Right lobe of liver (tissue), 6 donors: Measurements from ENCODE around the gene OR13C3. TPM values are rescaled to one million over a fixed set of nuclear protein-coding genes. Genes with fewer than 3 reads are reported as not detected.

ENCODE experiments used
- ATAC-seq, 4 donors: fragments of 200-7000 bp; cut with Tn5 transposase; one replicate each; pipeline ENCODE4 v1.9.1; 2020; ENCODE audit warnings: mild to moderate bottlenecking in 4 of 4, moderate library complexity in 4 of 4
- DNase-seq, 3 donors: peaks; one replicate each; pipeline ENCODE4 v3.0.0-alpha.2; 2020
- H3K27ac ChIP-seq, 3 donors: fragments of 200-600 bp; one replicate each; pipeline ENCODE4 v1.8.0; 2022
- H3K27me3 ChIP-seq, 2 donors: fragments of 200-600 bp; one replicate each; pipeline ENCODE4 v1.8.0; 2022
- H3K36me3 ChIP-seq, 4 donors: fragments of 200-600 bp; sonication (generic) in 1 of 4; one replicate each; pipeline versions ENCODE4 v1.5.1 to v1.8.0; 2017 to 2022; ENCODE audit warnings: control low read depth in 1 of 4
- H3K4me1 ChIP-seq, 4 donors: fragments of 200-600 bp; sonication (generic) in 1 of 4; one replicate each; pipeline versions ENCODE4 v1.5.1 to v1.8.0; 2017 to 2022; ENCODE audit warnings: control low read depth in 1 of 4
- H3K4me3 ChIP-seq, 3 donors: fragments of 200-600 bp; one replicate each; pipeline ENCODE4 v1.8.0; 2022
- H3K9me3 ChIP-seq, 4 donors: fragments of 200-600 bp; sonication (generic) in 1 of 4; one replicate each; pipeline versions ENCODE4 v1.5.1 to v1.8.0; 2017 to 2022; ENCODE audit warnings: control low read depth in 1 of 4
- CTCF ChIP-seq, 4 donors: fragments of 200-600 bp in 3 of 4; fragments of 450-650 bp in 1 of 4; IDR thresholded peaks; one replicate each; pipeline versions ENCODE4 v1.5.1 to v1.8.0; 2016 to 2022; ENCODE audit warnings: antibody characterized with exemption in 4 of 4, mild to moderate bottlenecking in 2 of 4
- POLR2A ChIP-seq: fragments of 450-650 bp; IDR thresholded peaks from one replicate; pipeline ENCODE4 v1.6.1; 2017; ENCODE audit warnings: antibody characterized with exemption, mild to moderate bottlenecking
- WGBS: methylation state at CpG from one replicate; pipeline ENCODE4 v1.1.6; 2018; ENCODE audit warnings: low coverage, low lambda C conversion rate; ENCODE audit not compliant: insufficient coverage; ENCODE audit errors: missing lambda C conversion rate; 5-methylcytosine and 5-hydroxymethylcytosine counted together
- intact Hi-C, 2 donors: fragments of 100-400 bp; cut with DNase I; formaldehyde crosslinking; loops; one replicate each; pipeline versions ENCODE4 v1.11.2 to v1.14.1; 2022
- total RNA-seq, 6 experiments: library from RNA; depleted of rRNA in 2 of 6; stranded (reverse); fragments of >200 nt in 2 of 6; fragmentation: NEBNext Ultra II Directional in 3 of 6; extraction: Animal tissue kit (Norgen Biotek cat#: 25700) in 3 of 6; gene quantifications; one replicate each; pipeline versions ENCODE4 v1.1.0 to v1.2.4, GENCODE V29; 2016 to 2023
- donor health status: DM: no; HTN: yes; CAD: no.
- donor health status: DM: no; HTN: no; CAD: no.
- donor health status: DM: no; HTN: no; CAD: no.
- donor health status: DM: no; HTN: yes; CAD: no.
- donor health status: DM: no; HTN: yes; CAD: no.

Gene OR13C3
- total RNA-seq, 6 experiments from 2014 or later: not detected

- Histone ChIP-seq H3K9me3 (no peaks in the 10 kb centered on the region), H3K4me1 (no peaks in the 10 kb centered on the region), H3K36me3 (no peaks in the 10 kb centered on the region), H3K27ac (no peak within 1 kb of the TSS), H3K4me3 (no peak within 1 kb of the TSS), H3K27me3 (no peaks in the 10 kb centered on the region)
- 72% methylated on average over 4 of the region's 4 CpGs for WGBS
- ATAC-seq (no peak), DNase-seq (no peak)
- intact Hi-C loops: loop anchor here in 1 of 2 donors (10.0 kb wide), 1 partner anchor 64 kb away; the partner anchor contains the start of gene OR13F1
- no peak for TF ChIP-seq CTCF (IDR thresholded peaks at IDR 0.05)
- TF ChIP-seq POLR2A: no peak
These were observed 32.2 kb upstream of the OR13C3 start, which contains the start of gene OR13C8 for GRCh38 chr9:104568868-104569267. OR13C8 (plus strand) TSS chr9:104569168; CDS start chr9:104569168, 0 bp downstream.

GRCh38 chr9:104564358-104564757 lies 27.7 kb upstream of the OR13C3 start:
- H3K27ac ChIP-seq: no peak overlapping the region
- WGBS: 42% methylated on average over 1 of the region's 1 CpG
- DNase-seq (no peak), ATAC-seq (no peak)
- H3K4me1 ChIP-seq: no peaks in the 10 kb centered on the region
- H3K9me3 ChIP-seq: no peaks in the 10 kb centered on the region
- no peak overlapping the region for H3K4me3 ChIP-seq
- TF ChIP-seq POLR2A (no peak), CTCF (IDR thresholded peaks at IDR 0.05) (no peak)
- H3K27me3 ChIP-seq: no peaks in the 10 kb centered on the region
- intact Hi-C loops: loop anchor here in 1 of 2 donors (10.0 kb wide), 1 partner anchor 60 kb away; the partner anchor contains the start of gene OR13F1
- H3K36me3 ChIP-seq: no peaks in the 10 kb centered on the region

- no peaks in the 10 kb centered on the region for H3K4me1 ChIP-seq
- no peak for TF ChIP-seq POLR2A
- no peaks in the 10 kb centered on the region for H3K36me3 ChIP-seq
- no peak overlapping the region for H3K27ac ChIP-seq
- intact Hi-C loops: no loop called here
- no peaks in the 10 kb centered on the region for H3K9me3 ChIP-seq
- WGBS: 79% methylated on average over 3 of the region's 8 CpGs
- H3K4me3 ChIP-seq: no peak overlapping the region
- ATAC-seq (no peak), DNase-seq (no peak)
- no peaks in the 10 kb centered on the region for H3K27me3 ChIP-seq
These were observed 20.4 kb upstream of the OR13C3 start for GRCh38 chr9:104556830-104557634.

- Histone ChIP-seq H3K36me3 (no peaks in the 10 kb centered on the region), H3K4me1 (no peaks in the 10 kb centered on the region), H3K4me3 (no peak overlapping the region), H3K9me3 (no peaks in the 10 kb centered on the region), H3K27ac (no peak overlapping the region), H3K27me3 (no peaks in the 10 kb centered on the region)
- TF ChIP-seq CTCF (IDR thresholded peaks at IDR 0.05): no peak
- no peak for TF ChIP-seq POLR2A
- no peak for ATAC-seq
- DNase-seq: no peak
- WGBS: 91% methylated on average over 1 of the region's 1 CpG
- intact Hi-C loops: no loop called here
These were observed 18.9 kb upstream of the OR13C3 start for GRCh38 chr9:104555521-104555920.

GRCh38 chr9:104553261-104553660 lies 16.6 kb upstream of the OR13C3 start:
- WGBS: 13% methylated on average over 1 of the region's 1 CpG
- no peaks in the 10 kb centered on the region for H3K27me3 ChIP-seq
- intact Hi-C loops: no loop called here
- TF ChIP-seq CTCF (IDR thresholded peaks at IDR 0.05) (no peak), POLR2A (no peak)
- H3K4me1 ChIP-seq: no peaks in the 10 kb centered on the region
- no peaks in the 10 kb centered on the region for H3K9me3 ChIP-seq
- ATAC-seq (no peak), DNase-seq (no peak)
- H3K4me3 ChIP-seq: no peak overlapping the region
- no peak overlapping the region for H3K27ac ChIP-seq
- H3K36me3 ChIP-seq: no peaks in the 10 kb centered on the region
